OCI-M2 (cell line): ENCODE data around the gene ANKFY1.
"Not testable (repeated sequence)": the region's sequence is repeated elsewhere in the genome, so short reads cannot be mapped to it uniquely, and the experiment has no call there.

Experiments
- DNase-seq: peaks from one replicate; lab custom pipeline; 2025; ENCODE audit not compliant: unreplicated experiment; lab: John Stamatoyannopoulos, UW

ANKFY1 gene

GRCh38 chr17:4262703-4263102, 1.1 kb downstream of the ANKFY1 start:
- DNase-seq: no peak

- no peak for DNase-seq
Observed at GRCh38 chr17:4261452-4261851, 2.3 kb downstream of the ANKFY1 start.

GRCh38 chr17:4258867-4259266, 4.9 kb downstream of the ANKFY1 start:
- DNase-seq: no peak

- DNase-seq: no peak
Observed at GRCh38 chr17:4256952-4257351, 6.8 kb downstream of the ANKFY1 start.

GRCh38 chr17:4255271-4255670, 8.5 kb downstream of the ANKFY1 start:
- not testable (repeated sequence) for DNase-seq

- no peak for DNase-seq
Observed at GRCh38 chr17:4250887-4251286, 12.9 kb downstream of the ANKFY1 start.

- peak; percentile 79 for DNase-seq
Observed at GRCh38 chr17:4249452-4250029, 14.2 kb downstream of the ANKFY1 start.

- DNase-seq: no peak
Observed at GRCh38 chr17:4248504-4249277, 15.1 kb downstream of the ANKFY1 start.

GRCh38 chr17:4247971-4248388, 15.8 kb downstream of the ANKFY1 start:
- no peak for DNase-seq

GRCh38 chr17:4247361-4247970, 16.3 kb downstream of the ANKFY1 start:
- DNase-seq: no peak

GRCh38 chr17:4246674-4247073, 17.1 kb downstream of the ANKFY1 start:
- DNase-seq: no peak

GRCh38 chr17:4241535-4241934, 22.2 kb downstream of the ANKFY1 start:
- DNase-seq: no peak

- DNase-seq: no peak
Observed at GRCh38 chr17:4236456-4236855, 27.3 kb downstream of the ANKFY1 start.

GRCh38 chr17:4235372-4236279, 28.2 kb downstream of the ANKFY1 start:
- no peak for DNase-seq

- no peak for DNase-seq
Observed at GRCh38 chr17:4234401-4234800, 29.4 kb downstream of the ANKFY1 start.

- DNase-seq: no peak
Observed at GRCh38 chr17:4233668-4234258, 30.0 kb downstream of the ANKFY1 start.

GRCh38 chr17:4232168-4232813, 31.5 kb downstream of the ANKFY1 start:
- DNase-seq: no peak

GRCh38 chr17:4229627-4230541, 33.9 kb downstream of the ANKFY1 start:
- no peak for DNase-seq

GRCh38 chr17:4221899-4222659, 41.7 kb downstream of the ANKFY1 start:
- DNase-seq: no peak
